PC-3 (cell line): Measurements from ENCODE around the gene CCDC7.

ENCODE experiments used
- EZH2 ChIP-seq: fragments of 300-600 bp; sonication (generic); IDR thresholded peaks from one replicate; pipeline ENCODE4 v1.6.1; 2017; ENCODE audit warnings: antibody characterized with exemption, mild to moderate bottlenecking, low read length; ENCODE audit not compliant: unreplicated experiment
- TF ChIP-seq, protein P1 (sequence below): fragments of 300-600 bp; sonication (generic); conservative IDR thresholded peaks from 2 replicates; pipeline ENCODE4 v1.5.1; 2017; ENCODE audit warnings: antibody characterized with exemption, low read depth, mild to moderate bottlenecking, low read length

DNA sequence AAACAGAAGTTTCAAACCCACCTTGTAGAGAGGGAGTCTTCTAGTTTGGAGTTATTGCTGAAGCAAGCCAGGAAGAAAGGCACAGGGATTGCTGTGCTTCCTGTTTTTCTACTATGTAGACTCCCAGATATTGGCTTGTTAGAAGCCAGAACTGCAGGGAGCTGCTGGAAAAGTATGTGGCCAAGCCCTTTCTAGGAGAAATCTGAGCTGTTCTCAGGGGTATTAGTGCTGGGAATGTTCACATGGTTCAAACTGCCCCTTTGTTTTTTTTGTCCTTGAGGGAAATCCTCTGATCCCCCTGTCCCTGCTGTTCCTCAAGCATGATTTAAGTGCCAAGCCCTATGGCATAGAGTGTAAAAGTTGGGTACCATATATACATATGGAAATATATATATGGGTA, 184.0 kb downstream of the CCDC7 start:
- no peak for TF ChIP-seq EZH2
- TF ChIP-seq, protein P1, sequence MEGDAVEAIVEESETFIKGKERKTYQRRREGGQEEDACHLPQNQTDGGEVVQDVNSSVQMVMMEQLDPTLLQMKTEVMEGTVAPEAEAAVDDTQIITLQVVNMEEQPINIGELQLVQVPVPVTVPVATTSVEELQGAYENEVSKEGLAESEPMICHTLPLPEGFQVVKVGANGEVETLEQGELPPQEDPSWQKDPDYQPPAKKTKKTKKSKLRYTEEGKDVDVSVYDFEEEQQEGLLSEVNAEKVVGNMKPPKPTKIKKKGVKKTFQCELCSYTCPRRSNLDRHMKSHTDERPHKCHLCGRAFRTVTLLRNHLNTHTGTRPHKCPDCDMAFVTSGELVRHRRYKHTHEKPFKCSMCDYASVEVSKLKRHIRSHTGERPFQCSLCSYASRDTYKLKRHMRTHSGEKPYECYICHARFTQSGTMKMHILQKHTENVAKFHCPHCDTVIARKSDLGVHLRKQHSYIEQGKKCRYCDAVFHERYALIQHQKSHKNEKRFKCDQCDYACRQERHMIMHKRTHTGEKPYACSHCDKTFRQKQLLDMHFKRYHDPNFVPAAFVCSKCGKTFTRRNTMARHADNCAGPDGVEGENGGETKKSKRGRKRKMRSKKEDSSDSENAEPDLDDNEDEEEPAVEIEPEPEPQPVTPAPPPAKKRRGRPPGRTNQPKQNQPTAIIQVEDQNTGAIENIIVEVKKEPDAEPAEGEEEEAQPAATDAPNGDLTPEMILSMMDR, result no peak
